EH (cell line): ENCODE results near the gene RPS19.
A peak's percentile ranks its signal among the peaks of the same experiment; 100 is the strongest.

Experiments used
- DNase-seq: peaks from one replicate; pipeline ENCODE4 v3.0.0-alpha.2; 2015; ENCODE audit warnings: low read depth

RPS19 gene

DNA sequence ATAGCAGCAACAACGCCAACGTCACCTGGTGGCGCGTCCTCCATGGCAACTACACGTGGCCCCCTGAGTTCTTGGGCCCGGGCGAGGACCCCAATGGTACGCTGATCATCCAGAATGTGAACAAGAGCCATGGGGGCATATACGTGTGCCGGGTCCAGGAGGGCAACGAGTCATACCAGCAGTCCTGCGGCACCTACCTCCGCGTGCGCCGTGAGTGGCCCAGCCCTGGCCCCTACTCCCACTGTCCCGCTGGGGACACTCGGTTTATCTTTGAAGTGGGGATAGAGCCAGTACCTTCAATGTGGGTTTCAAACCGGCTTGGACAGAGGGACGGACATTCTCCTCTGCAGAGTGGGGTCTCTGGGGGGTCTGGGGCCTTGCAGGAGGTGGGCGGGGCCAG, 19.0 kb downstream of the RPS19 start:
- DNase-seq = no peak

DNA sequence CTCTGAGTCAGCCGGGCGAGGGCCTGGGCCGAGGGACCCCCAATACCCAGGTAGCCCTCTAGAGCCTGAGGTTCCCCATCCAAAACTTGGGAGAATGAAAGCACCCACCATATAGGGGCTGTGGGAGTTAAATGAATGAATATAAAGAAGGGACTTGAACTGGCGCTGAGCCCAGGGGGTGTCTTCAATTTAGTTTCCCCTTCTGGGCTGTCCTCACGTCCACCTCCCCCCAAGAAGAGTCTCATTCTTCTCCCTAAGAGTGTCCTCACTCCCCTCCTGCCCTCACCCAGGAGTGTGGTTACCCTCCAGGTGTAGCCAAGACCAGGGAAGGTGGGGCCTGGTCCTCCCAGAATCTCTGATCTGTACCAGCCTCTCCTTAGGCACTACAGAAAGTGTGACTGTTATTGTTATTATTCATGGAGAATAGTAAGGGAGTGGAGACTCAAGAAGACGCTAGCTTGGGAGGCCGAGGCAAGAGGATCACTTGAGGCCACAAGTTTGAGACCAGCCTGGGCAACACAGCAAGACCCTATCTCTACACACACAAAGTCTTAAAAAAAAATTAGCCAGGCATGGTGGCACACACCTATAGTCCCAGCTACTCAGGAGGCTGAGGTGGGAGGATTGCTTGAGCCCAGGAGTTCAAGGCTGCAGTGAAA, 19.7 kb downstream of the RPS19 start:
- DNase-seq = no peak

DNA sequence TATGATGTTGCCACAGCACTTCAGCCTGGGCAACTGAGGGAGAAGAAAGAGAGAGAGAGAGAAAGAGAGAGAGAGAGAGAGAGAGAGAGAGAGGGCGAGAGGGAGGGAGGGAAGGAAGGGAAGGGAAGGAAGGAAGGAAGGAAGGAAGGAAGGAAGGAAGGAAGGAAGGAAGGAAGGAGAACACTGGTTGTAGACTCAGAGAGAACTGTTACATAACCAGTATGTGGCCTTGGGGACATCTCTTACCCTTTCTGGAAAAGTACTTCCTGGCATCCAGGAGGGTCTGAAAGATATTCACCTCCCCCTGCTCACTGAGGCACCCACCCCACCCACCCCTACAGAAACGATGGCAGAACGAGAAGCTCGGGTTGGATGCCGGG, 20.3 kb downstream of the RPS19 start:
- no peak for DNase-seq

DNA sequence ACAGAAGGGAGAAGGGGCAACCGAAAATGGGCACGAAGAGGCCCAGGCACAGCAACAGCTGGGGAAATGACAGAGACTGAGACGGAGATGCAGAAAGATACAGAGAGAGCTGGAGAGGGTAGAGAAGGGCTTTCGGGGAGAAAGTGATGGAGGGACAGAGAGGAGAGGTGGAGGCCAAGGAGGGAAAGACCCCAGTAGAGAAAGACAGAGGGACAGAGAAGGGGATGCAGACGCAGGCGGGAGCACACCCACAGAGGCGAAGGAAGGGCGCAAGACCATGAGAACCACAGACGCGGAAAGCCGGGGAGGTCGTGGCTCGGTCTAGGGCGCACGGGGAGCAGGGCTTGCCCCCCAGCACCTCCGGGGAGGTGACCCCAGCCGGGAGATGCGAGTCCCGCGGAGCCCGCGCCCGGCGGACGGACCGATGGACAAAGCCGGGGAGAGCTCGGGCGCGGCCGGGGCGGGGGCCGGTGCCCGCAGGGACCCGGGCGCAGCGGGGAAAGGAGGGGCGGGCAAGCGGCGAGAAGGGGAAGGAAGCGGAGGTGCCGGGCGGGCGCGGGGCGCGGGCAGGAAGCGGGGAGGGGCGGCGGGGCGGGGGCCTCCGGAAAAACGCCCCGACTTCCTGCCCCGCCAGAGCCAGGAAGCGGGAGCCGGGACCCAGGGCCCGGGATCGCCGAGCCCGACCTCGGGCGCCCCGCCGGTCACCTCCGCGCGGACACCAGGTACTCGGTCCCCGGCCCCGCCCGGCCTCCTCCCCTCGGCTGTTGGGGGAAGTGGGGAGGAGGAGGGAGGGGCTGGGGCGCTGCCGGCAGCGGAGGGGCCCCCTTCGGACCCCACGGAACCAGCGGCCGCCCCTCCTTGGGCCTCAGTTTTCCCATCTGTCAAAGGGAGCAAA, 22.8 kb downstream of the RPS19 start, which contains the start of gene ARHGEF1:
TSS of gene ARHGEF1 (plus strand) at position 617 of the 895 bp plus-strand sequence. CDS start 4,899 bp downstream, outside the sequence.
- peak; percentile 58 for DNase-seq

DNA sequence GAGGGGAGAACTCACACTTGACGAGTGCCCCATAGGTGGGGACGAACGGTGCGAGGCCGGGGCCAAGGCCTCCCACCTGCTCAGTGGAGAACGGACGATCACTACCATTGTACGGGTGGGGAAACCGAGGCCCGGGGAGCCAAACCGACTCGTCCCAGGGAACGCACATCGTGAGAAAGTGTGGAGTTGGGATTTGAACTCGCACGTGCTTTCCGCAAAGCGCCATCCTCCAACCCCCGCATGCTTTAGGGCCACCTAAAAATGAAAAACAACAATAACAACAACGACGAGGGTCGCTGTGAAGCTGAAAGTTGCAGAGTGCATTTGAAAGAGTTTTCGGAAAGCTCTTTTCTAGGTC, 23.4 kb downstream of the RPS19 start:
- no peak for DNase-seq

DNA sequence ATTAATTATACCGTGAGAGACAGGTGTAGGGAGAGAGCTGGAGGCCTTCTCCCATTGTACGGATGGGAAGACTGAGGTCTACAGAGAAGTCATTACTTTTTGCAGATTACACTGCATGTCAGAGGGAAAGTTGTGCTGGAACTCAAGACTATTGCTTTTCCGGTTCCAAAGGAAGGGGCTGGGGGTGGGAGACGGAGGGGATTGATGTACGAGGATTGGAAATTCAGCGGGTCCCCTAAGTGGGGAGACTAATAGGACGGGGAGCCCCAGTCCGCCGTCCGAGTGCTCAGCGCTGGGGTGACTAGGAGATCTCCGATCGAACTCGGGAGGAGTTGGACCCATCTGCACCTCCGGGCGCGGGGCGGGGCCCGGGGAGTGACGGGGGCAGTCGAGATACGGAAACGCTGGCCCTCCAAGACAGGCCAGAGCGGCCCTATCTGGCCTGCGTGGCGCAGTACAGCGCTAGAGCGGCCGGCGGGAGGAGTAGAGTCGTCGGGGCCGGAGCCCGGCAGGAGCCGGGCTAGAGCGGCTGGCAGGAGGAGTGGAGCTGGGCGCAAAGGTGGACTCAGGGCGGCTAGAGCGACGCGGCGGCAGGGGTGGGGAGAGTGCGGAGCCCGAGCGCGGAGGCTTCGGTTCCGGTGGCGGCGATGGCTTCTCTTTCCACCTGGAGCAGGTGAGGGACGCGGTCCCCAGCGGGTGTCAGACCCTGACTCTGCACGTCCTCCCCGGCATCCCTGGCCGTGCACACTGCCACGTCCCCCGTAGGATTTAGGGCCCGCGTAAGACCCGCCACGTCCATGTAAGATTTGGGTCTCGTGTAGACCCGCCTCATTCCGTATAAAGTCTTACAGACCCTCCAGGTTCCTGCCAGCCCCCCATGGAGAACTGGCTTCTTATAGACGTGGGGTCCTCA, 24.0 kb downstream of the RPS19 start:
- DNase-seq = peak; percentile 96

DNA sequence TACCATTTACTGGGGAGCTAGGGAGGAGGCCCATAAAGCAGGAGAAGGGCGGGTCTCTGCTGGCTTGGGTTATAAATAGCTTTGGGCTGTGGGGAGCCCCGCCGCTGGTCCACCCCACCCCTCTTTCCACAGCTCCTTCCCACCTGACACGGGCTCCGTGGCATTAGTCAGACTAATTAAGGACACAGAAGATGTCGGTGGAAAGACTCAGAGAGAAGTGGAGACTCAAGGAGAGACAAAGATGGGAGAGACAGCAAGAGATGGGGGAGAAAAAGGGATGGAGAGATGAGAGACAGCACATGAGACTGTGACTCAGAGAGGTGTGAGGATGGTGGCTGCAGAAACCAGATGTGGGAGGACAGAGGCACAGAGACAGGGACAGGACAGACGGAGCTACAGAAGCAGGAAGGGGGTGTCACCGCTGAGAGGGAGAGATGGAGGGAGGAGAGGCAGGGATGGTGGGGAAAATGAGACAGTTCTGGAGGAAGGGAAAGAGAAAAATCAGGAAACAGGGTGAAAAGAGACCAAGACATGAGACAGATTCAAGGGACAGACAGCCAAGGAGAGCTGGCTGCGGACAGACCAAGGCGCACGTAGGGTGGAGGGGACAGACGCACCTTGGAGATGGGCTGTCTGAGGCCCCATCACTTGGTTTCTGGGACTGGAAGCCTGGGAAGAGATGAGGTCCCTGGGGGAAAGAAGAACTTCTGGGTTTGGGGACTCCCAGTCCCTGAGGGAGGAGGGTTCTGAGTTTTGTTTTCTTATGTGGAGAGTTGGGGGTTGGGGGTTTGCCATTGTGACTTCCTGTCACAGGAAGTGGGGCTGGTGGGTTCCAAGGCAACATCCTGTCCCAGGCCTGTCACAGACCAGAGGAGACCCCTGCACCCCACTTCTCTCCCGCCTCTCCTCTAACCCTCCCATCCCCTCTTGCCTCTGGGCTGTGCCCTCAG, 27.0 kb downstream of the RPS19 start:
- DNase-seq = peak; percentile 21

DNA sequence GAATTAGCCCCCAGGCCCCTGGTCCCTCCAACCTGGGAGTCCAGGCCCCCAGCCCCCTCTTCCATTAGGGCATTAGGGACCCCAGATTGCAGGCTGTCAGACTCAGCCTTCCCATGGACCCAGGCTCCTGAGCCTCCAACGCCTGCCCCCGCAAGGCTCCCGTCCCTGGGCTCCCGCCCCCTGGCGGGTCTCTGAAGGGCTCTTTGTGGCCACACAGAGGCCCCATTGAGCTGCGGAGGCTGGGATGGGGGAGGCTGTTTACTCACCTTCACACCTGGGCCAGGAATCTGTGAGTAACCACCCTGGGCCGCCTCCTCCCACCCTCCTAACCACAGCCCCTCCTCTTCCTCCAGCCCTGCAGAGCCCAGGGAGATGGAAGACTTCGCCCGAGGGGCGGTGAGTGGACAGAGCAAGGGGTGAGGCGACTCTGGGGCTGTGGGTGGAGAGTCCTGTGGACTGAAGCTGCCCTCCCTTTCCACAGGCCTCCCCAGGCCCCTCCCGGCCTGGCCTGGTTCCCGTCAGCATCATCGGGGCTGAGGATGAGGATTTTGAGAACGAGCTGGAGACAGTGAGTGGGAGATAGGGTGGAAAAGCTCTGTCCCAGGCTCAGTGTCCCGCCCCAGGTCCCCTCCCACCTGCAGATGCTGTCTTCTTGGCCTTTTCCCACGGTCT, 27.8 kb downstream of the RPS19 start:
- DNase-seq = peak; percentile 62

DNA sequence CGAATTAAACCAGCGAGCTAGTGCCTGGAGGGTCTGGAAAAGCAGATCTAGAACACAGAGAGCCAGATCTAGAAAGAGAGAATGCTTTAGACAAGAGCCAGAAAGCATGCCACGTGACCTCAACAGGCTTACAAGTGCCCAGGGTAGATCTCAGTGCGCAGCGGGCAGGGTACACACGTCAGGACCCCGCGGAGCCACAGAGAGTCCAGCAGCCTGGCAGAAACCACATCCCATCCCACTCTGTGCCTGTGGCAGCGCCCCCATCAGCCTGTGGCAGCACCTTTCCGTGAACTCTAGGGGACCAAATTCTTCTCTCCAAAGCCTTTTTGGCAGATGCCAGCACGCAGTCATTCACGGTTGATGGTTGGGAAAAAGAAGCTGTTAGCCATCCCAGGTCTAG, 28.9 kb downstream of the RPS19 start:
- DNase-seq = no peak

DNA sequence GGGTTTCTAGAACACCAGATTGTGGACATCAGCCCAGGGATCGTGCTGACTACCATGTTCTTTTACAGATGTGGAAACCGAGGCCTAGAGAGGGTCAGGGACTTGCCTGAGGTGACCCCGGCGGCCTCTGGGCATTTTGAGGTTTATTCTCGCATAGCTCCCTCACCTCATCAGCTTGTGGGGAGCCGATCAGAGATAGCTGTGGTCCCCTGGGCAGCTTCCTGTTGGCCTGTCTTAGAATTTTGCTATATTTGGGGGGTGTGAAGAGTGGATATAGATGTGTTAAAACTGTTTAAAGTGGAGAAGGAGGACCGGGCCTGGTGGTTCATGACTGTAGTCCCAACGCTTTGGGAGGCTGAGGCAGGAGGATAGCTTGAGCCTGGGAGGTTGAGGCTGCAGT, 29.8 kb downstream of the RPS19 start:
- DNase-seq = no peak

DNA sequence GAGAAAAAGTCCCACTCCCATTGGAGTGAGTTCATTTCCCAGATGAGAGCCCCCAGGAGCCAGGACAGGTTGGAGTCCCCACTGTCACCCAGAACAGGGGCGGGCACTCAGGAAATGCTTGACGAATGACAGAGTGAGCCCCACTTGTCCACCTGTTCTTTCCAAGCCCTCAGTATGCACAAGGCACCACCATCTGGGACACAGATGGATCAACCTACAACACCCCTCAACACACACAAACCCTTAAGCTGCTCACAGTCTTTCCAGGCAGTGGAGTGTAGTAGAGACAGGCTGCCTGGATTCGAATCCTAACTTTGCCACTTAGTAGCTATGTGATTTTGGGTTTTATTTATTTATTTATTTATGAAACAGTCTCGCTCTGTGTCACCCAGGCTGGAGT, 30.9 kb downstream of the RPS19 start:
- DNase-seq = no peak

DNA sequence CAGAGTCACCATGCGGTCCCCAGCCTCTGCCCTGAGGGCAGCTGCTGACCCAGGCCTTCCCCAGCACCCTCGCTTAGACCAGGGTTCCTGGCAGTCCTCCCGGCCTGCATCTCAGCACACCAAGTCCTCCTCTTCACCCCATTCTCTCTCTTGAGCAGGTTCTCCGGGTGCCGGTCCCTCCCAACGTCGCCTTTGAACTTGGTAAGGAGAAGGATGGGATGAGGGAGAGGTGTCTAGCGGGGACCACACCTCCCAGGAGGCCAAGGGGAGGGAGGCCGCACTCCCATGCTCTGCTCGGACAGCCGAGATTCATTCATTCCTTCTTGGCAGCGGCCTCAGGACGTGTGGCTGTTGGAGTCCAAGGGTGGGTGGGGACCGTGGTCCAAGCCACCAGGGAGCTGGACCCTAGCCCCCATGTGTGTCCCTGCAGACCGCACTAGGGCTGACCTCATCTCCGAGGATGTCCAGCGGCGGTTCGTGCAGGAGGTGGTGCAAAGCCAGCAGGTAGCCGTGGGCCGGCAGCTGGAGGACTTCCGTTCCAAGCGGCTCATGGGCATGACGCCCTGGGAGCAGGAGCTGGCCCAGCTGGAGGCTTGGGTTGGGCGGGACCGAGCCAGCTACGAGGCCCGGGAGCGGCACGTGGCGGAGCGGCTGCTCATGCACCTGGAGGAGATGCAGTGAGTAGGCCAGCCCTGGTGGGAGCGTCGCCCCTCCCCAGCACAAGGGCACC, 32.3 kb downstream of the RPS19 start:
- no peak for DNase-seq

DNA sequence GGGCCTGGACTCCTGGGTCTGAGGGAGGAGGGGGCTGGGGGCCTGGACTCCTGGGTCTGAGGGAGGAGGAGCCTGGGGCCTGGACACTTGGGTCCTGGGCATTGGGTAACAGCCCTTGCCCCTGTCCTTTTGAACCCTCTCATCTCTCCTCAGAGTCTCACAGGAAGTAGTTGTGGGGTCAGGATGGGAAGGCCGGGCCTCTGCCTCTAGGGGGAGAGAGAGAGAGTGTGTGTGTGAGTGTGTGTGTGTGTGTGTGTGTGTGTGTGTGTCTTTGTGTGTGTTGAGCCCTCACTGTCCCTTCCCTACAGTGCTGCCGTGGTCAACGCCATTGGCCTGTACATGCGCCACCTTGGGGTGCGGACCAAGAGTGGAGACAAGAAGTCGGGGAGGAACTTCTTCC, 33.8 kb downstream of the RPS19 start:
- no peak for DNase-seq

DNA sequence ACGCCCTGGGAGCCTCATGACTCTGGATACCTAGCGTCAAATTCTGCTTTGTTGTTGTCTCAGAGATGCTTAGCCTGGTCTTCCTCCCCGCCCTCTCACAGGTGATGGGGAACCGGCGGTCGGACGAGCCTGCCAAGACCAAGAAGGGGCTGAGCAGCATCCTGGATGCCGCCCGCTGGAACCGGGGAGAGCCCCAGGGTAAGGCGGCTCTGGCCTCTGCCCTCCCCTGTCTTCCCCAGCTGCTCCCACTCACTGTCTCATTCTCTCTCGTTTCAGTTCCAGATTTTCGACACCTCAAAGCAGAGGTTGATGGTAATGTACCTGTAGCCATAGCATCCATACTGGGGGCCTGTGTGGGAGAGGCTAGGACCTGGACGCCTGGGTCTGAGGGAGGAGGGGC, 34.3 kb downstream of the RPS19 start:
- no peak for DNase-seq

DNA sequence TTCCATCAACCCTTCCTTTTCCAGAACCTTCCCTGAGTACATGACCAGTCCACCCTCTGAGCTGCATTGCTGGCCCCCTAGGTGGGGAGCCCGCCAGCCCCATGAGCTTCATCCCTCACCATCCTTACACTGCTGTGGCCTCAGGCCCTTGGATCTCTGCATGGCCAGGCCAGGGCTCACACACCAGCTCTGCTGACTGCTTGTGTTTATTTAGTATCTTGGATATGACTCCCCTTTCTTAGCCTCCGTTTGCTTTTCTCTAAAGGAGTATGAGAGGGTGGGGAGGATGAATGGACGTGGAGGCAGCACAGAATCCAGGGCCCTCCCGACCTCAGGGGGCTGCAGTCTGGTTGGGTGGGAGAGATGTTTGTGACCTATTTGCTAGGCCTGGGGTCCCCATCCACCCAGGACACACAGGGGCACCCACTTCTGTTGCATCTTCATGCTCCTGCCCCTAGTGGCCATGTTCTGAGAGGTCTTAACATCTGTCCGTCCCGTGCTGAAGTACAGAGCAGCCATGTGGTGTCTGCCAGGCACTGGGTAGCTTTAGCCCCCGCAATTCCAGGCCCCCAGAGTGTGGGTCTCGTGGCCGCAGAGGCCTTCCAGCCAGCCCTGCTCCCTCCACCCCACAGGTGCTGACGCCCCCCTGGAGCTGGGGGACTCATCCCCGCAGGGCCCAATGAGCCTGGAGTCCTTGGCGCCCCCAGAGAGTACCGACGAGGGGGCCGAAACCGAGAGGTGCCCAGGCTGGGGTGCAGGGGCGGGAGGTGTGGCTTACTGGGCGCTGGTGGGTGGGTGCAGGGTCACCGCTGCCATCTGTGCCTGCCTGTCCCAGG, 35.9 kb downstream of the RPS19 start:
- no peak for DNase-seq

DNA sequence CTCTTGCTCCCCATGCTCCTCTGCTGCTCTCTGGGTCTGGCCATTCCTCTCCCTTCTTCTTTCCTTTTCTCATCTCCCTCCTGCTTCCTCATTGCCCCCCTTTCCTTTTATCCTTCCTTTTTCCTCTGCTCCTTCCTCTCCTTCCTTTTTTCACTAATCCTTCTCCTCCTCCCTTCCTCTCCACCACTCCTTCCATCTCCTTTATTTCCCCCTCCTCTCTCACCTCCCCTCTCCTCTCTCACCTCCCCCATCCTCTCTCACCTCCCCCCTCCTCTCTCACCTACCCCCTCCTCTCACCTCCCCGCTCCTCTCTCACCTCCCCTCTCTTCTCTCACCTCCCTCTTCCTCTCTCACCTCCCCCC, 36.5 kb downstream of the RPS19 start:
- DNase-seq = no peak

DNA sequence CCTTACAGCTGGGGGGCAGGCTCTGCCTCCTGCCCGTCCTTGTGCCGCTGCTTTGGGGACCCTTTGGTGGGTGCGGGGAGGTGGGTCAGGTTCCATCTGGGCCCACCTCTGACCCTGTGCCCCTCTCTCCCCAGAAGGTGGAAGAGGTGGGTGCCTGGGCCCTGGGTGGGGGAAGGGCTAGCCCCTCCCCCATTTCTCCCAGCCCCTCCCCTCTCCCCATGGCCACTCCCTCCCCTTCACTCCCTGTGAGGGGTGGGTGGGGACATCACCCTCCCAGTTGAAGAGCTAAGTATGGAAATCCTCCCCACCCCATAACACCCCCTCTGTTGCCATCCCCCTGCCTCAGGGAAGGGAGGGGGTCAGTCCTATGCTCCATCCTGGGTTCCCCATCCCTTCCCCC, 37.1 kb downstream of the RPS19 start:
- DNase-seq = no peak

DNA sequence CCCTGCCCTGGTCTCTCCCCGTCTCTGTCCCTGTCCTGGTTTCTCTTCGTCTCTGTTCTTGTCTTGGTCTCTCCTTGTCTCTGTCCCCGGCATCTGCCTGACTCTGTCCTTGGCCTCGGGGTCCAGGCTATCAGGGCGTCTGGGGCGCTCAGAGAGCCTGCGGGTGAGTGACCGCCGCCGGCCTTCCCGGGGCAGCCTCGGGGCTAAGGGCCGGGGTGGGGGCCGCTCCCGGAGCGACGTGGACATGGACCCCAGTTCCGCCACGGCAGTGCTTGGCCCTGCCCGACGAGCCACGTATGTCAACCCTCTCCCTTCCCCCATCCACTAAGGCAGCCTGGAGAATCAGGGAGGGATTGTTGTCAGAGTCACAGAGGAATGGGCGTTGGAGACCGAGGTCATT, 37.8 kb downstream of the RPS19 start:
- DNase-seq = no peak

DNA sequence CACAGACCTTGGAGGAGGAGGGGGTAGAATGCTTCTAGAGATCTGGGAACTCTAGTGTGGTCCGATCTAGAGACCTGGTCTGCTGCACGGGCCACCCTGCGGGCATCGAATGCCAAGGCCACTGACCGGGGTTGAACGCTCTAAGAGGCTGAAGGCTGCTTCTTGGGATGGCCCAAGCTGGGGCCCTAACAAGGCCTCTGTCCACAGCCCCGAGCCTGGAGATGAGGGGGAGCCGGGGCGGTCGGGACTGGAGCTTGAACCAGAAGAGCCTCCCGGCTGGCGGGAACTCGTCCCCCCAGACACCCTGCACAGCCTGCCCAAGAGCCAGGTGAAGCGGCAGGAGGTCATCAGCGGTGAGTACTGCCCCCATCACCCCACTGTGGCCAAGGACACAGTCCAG, 38.2 kb downstream of the RPS19 start:
- no peak for DNase-seq
